Neural progenitor cell (in vitro differentiated cells): ENCODE measurements around the gene COL25A1. TPM values are rescaled to one million over a fixed set of nuclear protein-coding genes. Genes with fewer than 3 reads are reported as not detected.

Experiments
- DNase-seq: peaks from one replicate; pipeline ENCODE4 v3.0.0-alpha.2; 2016; ENCODE audit warnings: low spot score
- H2AFZ ChIP-seq: fragments of 200-600 bp; sonication (generic); replicated peaks from 2 replicates; pipeline ENCODE4 v1.6.1; 2016; ENCODE audit warnings: antibody characterized with exemption
- H3F3A ChIP-seq: fragments of 200-600 bp; sonication (generic); 2 replicates; pipeline ENCODE4 v1.6.1; 2016; ENCODE audit warnings: antibody characterized with exemption, low read depth
- H3K27ac ChIP-seq: fragments of 200-600 bp; sonication (generic); 2 replicates; pipeline ENCODE4 v1.5.1; 2016; ENCODE audit warnings: mild to moderate bottlenecking
- H3K27me3 ChIP-seq: fragments of 200-600 bp; sonication (generic); 2 replicates; pipeline ENCODE4 v1.6.1; 2016; ENCODE audit warnings: mild to moderate bottlenecking, moderate library complexity
- H3K36me3 ChIP-seq: fragments of 200-600 bp; sonication (generic); 2 replicates; pipeline ENCODE4 v1.5.1; 2016
- H3K4me1 ChIP-seq: fragments of 200-600 bp; sonication (generic); 2 replicates; pipeline ENCODE4 v1.6.1; 2016; ENCODE audit warnings: mixed run types
- H3K4me2 ChIP-seq: fragments of 200-600 bp; sonication (generic); 2 replicates; pipeline ENCODE4 v1.6.1; 2016
- H3K4me3 ChIP-seq: fragments of 200-600 bp; sonication (generic); 2 replicates; pipeline ENCODE4 v1.5.1; 2016
- H3K79me2 ChIP-seq: fragments of 200-600 bp; sonication (generic); 2 replicates; pipeline ENCODE4 v1.6.1; 2016; ENCODE audit warnings: low read depth
- H3K9ac ChIP-seq: fragments of 200-600 bp; sonication (generic); 2 replicates; pipeline ENCODE4 v1.6.1; 2016
- H3K9me3 ChIP-seq: fragments of 200-600 bp; sonication (generic); 2 replicates; pipeline ENCODE4 v1.5.1; 2016; ENCODE audit warnings: low read depth
- H4K20me1 ChIP-seq: fragments of 200-600 bp; sonication (generic); 2 replicates; pipeline ENCODE4 v1.6.1; 2016; ENCODE audit warnings: low read depth
- H3K27ac Mint-ChIP-seq: 3 replicates; pipeline ENCODE4 v1.8.0; 2021; ENCODE audit warnings: mixed read lengths
- H3K27me3 Mint-ChIP-seq: 2 replicates; pipeline ENCODE4 v1.8.0; 2022; ENCODE audit warnings: low read depth, mild to moderate bottlenecking, inconsistent platforms, moderate library complexity, mixed read lengths; ENCODE audit not compliant: insufficient read depth
- H3K36me3 Mint-ChIP-seq: 3 replicates; pipeline ENCODE4 v1.8.0; 2021; ENCODE audit warnings: mixed read lengths
- H3K4me1 Mint-ChIP-seq: 3 replicates; pipeline ENCODE4 v1.8.0; 2021; ENCODE audit warnings: mixed read lengths
- H3K4me3 Mint-ChIP-seq: 3 replicates; pipeline ENCODE4 v1.8.0; 2021; ENCODE audit warnings: mild to moderate bottlenecking, moderate library complexity, mixed read lengths
- H3K9me3 Mint-ChIP-seq: 3 replicates; pipeline ENCODE4 v1.8.0; 2020; ENCODE audit warnings: mixed read lengths
- EZH2 ChIP-seq: fragments of 200-600 bp; sonication (generic); IDR thresholded peaks from 2 replicates; pipeline ENCODE4 v1.6.1; 2017; ENCODE audit warnings: antibody characterized with exemption, mild to moderate bottlenecking, moderate library complexity
- EZH2phosphoT487 ChIP-seq: fragments of 200-600 bp; sonication (generic); IDR thresholded peaks from 2 replicates; pipeline ENCODE4 v1.6.1; 2017; ENCODE audit warnings: antibody characterized with exemption
- total RNA-seq: library from RNA; depleted of rRNA; stranded (reverse); fragments of >200 nt; gene quantifications from 2 replicates; pipeline ENCODE4 v1.2.3, GENCODE V29; 2015; ENCODE audit warnings: low replicate concordance
- TF ChIP-seq, protein P1 (sequence below): fragments of 200-600 bp; sonication (generic); IDR thresholded peaks from 2 replicates; pipeline ENCODE4 v1.5.1; 2017; ENCODE audit warnings: antibody characterized with exemption, mild to moderate bottlenecking

Gene COL25A1
- total RNA-seq, 1 donor from 2014 or later = 1.3 TPM

GRCh38 chr4:109011241-109012026 lies 291.0 kb downstream of the COL25A1 start:
- Mint-ChIP-seq H3K27ac (no peak overlapping the region), H3K9me3 (no peaks in the 10 kb centered on the region), H3K27me3 (no peaks in the 10 kb centered on the region), H3K36me3 (no peaks in the 10 kb centered on the region), H3K4me3 (no peak overlapping the region), H3K4me1 (peaks cover 6% of the 10 kb centered on the region)
- no peaks in the 10 kb centered on the region for H3K36me3 ChIP-seq
- no peaks in the 10 kb centered on the region for H3K27me3 ChIP-seq
- no peak for DNase-seq
- no peaks in the 10 kb centered on the region for H4K20me1 ChIP-seq
- H3F3A ChIP-seq = no peaks in the 10 kb centered on the region
- H3K4me3 ChIP-seq = no peak overlapping the region
- TF ChIP-seq EZH2phosphoT487 (no peak), EZH2 (no peak)
- TF ChIP-seq, protein P1, sequence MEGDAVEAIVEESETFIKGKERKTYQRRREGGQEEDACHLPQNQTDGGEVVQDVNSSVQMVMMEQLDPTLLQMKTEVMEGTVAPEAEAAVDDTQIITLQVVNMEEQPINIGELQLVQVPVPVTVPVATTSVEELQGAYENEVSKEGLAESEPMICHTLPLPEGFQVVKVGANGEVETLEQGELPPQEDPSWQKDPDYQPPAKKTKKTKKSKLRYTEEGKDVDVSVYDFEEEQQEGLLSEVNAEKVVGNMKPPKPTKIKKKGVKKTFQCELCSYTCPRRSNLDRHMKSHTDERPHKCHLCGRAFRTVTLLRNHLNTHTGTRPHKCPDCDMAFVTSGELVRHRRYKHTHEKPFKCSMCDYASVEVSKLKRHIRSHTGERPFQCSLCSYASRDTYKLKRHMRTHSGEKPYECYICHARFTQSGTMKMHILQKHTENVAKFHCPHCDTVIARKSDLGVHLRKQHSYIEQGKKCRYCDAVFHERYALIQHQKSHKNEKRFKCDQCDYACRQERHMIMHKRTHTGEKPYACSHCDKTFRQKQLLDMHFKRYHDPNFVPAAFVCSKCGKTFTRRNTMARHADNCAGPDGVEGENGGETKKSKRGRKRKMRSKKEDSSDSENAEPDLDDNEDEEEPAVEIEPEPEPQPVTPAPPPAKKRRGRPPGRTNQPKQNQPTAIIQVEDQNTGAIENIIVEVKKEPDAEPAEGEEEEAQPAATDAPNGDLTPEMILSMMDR = no peak
- peaks cover 7% of the 10 kb centered on the region for H3K4me1 ChIP-seq
- H3K27ac ChIP-seq = no peak overlapping the region
- no peak overlapping the region for H3K4me2 ChIP-seq
- H3K9ac ChIP-seq = no peak overlapping the region
- no peaks in the 10 kb centered on the region for H3K79me2 ChIP-seq
- H3K9me3 ChIP-seq = no peaks in the 10 kb centered on the region
- no peak overlapping the region for H2AFZ ChIP-seq

- no peaks in the 10 kb centered on the region for H3K9me3 ChIP-seq
- H3K36me3 Mint-ChIP-seq = no peaks in the 10 kb centered on the region
- H3K4me2 ChIP-seq = no peak overlapping the region
- H3K4me3 Mint-ChIP-seq = no peak overlapping the region
- no peak overlapping the region for H3K9ac ChIP-seq
- no peaks in the 10 kb centered on the region for H3F3A ChIP-seq
- no peaks in the 10 kb centered on the region for H3K27me3 Mint-ChIP-seq
- H3K9me3 Mint-ChIP-seq = no peaks in the 10 kb centered on the region
- H3K27me3 ChIP-seq = no peaks in the 10 kb centered on the region
- TF ChIP-seq EZH2 (no peak), EZH2phosphoT487 (no peak)
- TF ChIP-seq, protein P1 = no peak
- no peak overlapping the region for H3K27ac Mint-ChIP-seq
- H3K4me1 Mint-ChIP-seq = peaks cover 6% of the 10 kb centered on the region
- H3K4me3 ChIP-seq = no peak overlapping the region
- H3K27ac ChIP-seq = no peak overlapping the region
- peaks cover 7% of the 10 kb centered on the region for H3K4me1 ChIP-seq
- no peaks in the 10 kb centered on the region for H3K79me2 ChIP-seq
- H4K20me1 ChIP-seq = no peaks in the 10 kb centered on the region
- H3K36me3 ChIP-seq = no peaks in the 10 kb centered on the region
- H2AFZ ChIP-seq = no peak overlapping the region
- DNase-seq = no peak
These were observed 291.9 kb downstream of the COL25A1 start for GRCh38 chr4:109010521-109010920.

GRCh38 chr4:109009909-109010308 lies 292.5 kb downstream of the COL25A1 start:
- no peak overlapping the region for H3K4me3 ChIP-seq
- H3K4me1 Mint-ChIP-seq = peaks cover 6% of the 10 kb centered on the region
- H3K4me3 Mint-ChIP-seq = no peak overlapping the region
- H2AFZ ChIP-seq = no peak overlapping the region
- no peaks in the 10 kb centered on the region for H4K20me1 ChIP-seq
- H3K79me2 ChIP-seq = no peaks in the 10 kb centered on the region
- no peak overlapping the region for H3K9ac ChIP-seq
- no peaks in the 10 kb centered on the region for H3K9me3 ChIP-seq
- TF ChIP-seq EZH2 (no peak), EZH2phosphoT487 (no peak)
- TF ChIP-seq, protein P1 = no peak
- H3K27me3 Mint-ChIP-seq = no peaks in the 10 kb centered on the region
- H3K9me3 Mint-ChIP-seq = no peaks in the 10 kb centered on the region
- H3K27ac ChIP-seq = no peak overlapping the region
- no peaks in the 10 kb centered on the region for H3K36me3 ChIP-seq
- DNase-seq = no peak
- no peaks in the 10 kb centered on the region for H3K27me3 ChIP-seq
- H3F3A ChIP-seq = no peaks in the 10 kb centered on the region
- H3K27ac Mint-ChIP-seq = no peak overlapping the region
- H3K36me3 Mint-ChIP-seq = no peaks in the 10 kb centered on the region
- H3K4me1 ChIP-seq = peaks cover 7% of the 10 kb centered on the region
- no peak overlapping the region for H3K4me2 ChIP-seq
